ENCODE data around the gene DHRS4L2.
"Not testable (repeated sequence)": the region's sequence is repeated elsewhere in the genome, so short reads cannot be mapped to it uniquely, and the experiment has no call there.

- TF ChIP-seq CTCF (IDR thresholded peaks at IDR 0.05); POLR2AphosphoS5 (IDR thresholded peaks at IDR 0.05; ENCODE audit: insufficient read depth in 1 of 2, low read depth in 1 of 2); POLR2A (IDR thresholded peaks at IDR 0.05): not testable (repeated sequence)
Observed at GRCh38 chr14:24029687-24030086, 41.0 kb downstream of the DHRS4L2 start.
